ENCODE measurements around the gene WAPL.
A peak's percentile ranks its signal among the peaks of the same experiment; 100 is the strongest.
"Not testable (repeated sequence)": the region's sequence is repeated elsewhere in the genome, so short reads cannot be mapped to it uniquely, and the experiment has no call there.

WAPL gene, protein sequence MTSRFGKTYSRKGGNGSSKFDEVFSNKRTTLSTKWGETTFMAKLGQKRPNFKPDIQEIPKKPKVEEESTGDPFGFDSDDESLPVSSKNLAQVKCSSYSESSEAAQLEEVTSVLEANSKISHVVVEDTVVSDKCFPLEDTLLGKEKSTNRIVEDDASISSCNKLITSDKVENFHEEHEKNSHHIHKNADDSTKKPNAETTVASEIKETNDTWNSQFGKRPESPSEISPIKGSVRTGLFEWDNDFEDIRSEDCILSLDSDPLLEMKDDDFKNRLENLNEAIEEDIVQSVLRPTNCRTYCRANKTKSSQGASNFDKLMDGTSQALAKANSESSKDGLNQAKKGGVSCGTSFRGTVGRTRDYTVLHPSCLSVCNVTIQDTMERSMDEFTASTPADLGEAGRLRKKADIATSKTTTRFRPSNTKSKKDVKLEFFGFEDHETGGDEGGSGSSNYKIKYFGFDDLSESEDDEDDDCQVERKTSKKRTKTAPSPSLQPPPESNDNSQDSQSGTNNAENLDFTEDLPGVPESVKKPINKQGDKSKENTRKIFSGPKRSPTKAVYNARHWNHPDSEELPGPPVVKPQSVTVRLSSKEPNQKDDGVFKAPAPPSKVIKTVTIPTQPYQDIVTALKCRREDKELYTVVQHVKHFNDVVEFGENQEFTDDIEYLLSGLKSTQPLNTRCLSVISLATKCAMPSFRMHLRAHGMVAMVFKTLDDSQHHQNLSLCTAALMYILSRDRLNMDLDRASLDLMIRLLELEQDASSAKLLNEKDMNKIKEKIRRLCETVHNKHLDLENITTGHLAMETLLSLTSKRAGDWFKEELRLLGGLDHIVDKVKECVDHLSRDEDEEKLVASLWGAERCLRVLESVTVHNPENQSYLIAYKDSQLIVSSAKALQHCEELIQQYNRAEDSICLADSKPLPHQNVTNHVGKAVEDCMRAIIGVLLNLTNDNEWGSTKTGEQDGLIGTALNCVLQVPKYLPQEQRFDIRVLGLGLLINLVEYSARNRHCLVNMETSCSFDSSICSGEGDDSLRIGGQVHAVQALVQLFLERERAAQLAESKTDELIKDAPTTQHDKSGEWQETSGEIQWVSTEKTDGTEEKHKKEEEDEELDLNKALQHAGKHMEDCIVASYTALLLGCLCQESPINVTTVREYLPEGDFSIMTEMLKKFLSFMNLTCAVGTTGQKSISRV (N-terminal part only)

DNA sequence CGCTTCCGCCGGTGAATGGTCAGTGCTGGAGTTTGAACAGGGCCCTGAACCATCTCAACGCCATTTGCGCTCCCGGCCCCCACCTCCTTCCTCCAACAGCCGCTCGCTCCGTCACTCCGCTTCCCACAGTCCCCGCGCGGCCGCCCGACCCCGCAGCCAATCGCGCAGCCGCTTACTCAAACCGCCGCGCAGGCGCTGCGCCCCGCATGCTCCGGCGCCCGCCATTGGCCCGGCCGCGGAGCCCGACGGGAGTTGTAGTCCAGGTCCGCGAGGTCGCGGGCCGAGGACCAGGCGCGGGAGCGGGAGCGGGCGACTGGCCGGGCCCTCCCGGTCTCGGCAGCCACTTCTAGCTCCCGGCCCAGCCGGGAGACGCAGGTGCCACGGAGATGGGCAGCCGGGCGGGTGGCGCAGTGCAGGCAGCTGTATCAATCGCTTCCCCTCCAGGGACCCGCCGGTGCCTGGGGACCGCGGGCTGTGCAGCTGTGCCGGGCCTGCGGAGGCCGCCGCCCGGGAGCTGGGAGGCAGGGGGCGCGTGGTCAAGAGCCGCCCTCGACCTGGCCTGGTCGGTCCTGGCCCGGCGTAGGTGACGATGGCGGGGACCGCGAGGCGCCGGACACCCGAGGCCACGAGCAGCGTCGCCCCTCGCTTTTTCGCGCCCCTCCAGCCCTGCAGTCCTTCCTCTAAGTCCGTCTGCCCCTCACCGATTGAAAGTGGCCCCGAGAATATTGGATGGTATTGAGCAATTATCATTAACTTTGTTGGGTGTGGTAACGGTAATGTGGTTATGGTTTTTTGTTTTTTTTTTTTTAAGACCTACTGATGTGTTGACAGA is at the start of gene WAPL:
TSS of gene WAPL (minus strand) at position 115 of the 832 bp plus-strand sequence. CDS start 3,723 bp downstream, outside the sequence.
- peak; percentile 81 for DNase-seq

DNA sequence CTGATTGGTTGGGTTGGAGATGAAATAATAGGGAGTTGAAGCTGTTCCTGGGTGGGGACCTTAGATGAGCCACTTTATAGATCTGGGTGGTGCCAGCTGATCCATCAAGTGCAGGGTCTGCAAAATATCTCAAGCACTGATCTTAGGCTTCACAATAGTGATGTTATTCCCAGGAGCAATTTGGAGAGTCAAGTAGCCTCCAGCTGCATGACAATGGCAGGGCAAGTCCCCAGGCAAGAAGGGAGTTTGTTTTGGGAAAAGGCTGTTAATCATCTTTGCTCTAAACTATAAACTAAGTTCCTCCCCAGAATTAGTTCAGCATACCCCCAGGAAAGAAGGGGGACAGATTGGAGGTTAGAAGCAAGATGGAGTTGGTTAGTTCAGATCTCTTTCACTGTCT is 47.7 kb upstream of the WAPL start:
- DNase-seq = no peak

DNA sequence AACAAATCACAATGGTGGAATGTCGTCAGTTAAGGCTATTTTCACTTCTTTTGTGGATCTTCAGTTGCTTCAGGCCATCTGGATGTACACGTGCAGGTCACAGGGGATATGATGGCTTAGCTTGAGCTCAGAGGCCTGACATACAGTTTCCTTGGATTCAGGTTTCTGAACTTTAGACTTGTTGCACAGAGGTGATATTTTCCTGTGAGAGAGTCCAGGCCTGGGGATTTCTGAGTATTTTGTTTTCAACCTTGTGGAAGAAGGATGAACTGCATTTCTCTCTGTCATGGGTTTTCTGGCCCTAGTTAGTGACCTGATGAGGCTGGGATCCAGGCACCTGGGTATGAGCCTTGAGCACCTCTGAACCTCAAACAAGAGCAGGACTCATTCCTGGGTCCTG is 44.9 kb upstream of the WAPL start:
- DNase-seq = not testable (repeated sequence)

DNA sequence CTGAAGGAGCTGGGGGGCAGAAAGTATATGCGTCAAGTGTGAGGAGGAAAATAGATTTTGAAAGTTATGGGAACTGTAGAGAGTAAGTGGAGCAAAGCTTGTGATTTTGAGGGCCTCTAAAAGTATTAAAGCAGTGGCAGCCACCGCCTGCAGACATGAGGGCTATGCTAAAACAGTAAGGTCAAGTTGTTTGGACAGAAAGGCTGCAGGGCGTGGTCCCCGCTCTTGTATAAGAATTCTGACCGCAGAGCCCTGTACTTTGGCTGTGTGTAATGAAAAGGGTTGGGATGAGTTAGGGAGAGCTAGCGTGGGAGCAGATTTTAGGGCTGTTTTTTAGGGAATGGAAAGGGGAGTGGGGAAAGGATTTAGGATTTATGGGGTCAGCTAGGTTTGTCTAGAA is 41.7 kb upstream of the WAPL start:
- not testable (repeated sequence) for DNase-seq

DNA sequence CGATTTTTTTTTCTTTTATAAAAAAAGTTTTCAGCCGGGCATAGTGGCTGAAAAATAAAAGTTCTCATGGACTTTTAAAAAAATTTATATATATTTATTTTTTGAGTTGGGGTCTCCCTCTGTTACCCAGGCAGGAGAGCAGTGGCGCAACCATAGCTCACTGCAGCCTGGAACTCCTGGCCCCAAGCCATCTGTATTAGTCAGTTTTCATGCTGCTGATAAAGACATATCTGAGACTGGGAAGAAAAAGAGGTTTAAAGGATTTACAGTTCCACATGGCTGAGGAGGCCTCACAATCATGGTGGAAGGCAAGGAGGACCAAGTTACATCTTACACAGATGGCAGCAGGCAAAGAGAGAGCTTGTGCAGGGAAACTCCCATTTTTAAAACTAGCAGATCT is 37.1 kb upstream of the WAPL start:
- DNase-seq = not testable (repeated sequence)

DNA sequence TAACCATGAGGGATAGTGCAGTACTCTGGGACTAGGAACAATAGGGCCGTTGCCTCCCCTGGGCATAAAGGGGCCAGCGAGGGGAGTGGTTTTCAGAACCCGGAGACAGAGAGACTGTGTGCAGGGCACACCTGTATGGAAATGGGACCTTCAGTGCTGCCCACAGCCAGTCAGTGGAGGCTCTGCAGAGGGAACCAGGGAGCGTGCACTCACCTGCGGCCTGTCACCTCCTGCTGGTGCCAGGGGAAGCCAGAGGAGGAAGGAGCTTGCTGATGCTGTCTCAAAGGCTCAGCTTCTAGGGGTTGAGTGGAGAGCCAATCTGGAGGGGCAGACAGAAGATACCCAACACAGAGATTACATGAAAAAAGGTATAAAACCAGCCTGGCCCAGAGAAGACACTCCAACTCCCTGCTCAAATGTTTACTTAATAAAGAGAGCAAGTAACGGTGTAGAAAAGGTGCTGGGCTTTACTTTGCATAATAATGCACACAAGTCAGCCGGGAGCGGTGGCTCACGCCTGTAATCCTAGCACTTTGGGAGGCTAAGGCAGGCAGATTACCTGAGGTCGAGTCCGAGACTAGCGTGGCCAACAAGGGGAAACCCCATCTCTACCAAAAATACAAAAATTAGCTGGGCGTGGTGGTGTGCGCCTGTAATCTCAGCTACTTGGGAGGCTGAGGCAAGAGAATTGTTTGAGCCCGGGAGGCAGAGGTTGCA is 35.5 kb upstream of the WAPL start:
- DNase-seq = peak; percentile 59

DNA sequence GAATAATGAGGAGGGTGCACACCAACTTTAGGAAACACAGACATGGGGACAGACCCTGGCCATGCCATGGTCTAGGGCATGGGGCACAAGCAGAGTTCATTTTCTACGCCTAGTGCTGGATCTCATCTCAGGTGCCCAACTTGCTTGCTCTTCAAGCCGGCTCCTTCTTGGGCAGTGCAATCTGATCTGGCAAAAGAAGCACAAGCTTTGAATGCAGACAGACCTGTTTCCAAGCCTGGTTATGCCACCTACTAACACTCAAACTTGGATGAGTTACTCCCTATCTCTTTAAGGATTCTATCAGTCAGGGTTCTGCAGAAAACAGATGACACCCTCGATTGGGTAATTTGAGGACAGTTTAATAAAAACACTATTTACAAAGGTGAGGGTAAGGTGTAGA is 34.9 kb upstream of the WAPL start:
- DNase-seq = no peak

DNA sequence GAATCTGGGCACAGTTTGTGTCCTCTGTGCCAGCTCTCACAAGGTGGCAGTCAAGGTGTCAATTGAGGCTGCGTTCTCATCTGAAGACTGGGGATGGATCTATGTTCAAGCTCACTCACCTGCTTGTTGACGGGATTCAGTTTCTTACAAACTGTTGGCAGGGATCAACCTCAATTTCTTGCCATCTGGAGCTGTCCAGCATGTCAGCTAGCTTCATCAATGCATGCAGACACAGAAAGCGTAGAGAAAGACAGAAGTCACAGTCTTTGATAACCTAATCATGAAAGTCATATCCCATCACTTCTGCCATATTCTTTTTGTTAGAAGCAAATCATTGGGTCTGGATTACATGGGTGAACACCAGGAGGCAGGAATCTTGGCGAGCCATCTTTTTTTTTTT is 32.0 kb upstream of the WAPL start:
- no peak for DNase-seq

DNA sequence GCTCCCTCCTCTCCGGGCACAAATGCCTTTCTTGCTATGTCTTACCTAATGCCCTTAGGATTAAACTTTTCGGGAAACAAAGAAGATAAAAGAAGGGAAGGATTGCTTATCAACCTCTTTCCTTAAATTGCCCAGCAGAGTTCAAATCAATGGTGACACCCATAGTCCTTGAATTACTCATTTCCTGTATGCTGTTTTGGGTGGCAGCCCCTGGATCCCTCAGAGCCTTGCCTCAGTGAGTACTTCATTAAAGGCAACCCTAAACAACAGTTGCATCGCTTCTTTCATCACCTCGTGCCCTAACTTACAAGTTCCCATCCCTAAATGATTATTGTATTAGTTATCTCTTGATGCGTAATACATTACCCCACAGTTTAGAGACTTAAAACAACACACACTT is 31.6 kb upstream of the WAPL start:
- DNase-seq = no peak

DNA sequence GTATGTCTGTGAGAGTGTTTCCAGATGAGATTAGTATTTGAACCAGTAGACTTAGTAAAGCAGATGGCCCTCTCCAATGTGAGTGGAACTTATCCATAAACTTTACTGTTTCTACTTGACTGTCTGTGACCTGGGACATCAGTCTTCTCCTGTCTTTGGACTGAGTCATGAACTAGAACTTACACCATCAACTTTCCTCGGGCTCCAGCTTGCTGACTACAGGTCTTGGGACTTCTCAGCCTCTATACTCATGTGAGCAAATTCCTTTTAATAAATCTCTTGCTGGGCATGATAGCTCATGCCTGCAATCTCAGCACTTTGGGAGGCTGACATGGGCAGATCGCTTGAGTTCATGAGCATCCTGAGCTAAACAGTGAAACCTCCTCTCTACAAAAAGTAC is 25.7 kb upstream of the WAPL start:
- no peak for DNase-seq

DNA sequence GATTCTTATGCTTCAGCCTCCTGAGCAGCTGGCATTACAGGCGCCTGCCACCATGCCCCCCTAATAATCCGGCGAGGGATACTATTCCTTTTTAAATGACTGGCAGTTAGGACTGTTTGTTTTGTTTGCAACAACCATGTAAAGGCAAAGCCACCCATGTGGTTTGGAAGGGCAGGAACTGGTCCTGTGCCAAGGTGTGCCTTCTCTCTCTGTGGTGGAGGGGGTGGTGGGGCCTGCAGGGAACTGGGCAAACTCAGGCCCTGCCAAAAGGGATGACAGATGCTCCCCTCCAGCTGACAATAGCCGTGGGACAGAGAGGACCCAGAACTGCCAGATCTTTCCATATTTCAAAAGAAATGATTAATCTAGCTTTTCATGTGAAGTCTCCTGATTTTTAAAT is 23.5 kb upstream of the WAPL start:
- peak; percentile 37 for DNase-seq

DNA sequence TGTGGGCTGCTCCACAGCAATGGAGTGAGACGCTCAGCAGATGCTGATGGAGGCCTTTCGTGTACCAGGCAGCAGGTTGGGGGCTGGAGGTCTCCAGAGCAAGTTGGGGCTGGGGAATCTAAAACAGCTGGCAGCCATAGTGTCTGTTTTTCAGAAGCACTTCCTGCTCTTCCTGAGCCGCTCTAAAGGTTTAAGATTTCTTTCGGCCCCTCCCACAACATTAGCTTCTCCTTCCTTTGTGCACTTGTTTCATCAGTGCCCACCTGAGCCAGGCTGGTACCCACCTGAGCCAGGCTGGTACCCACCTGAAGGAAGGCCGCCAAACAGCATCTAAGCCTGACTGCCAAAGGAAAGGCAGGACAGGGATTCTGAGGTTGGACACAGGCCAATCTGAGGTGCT is 18.4 kb upstream of the WAPL start:
- no peak for DNase-seq

DNA sequence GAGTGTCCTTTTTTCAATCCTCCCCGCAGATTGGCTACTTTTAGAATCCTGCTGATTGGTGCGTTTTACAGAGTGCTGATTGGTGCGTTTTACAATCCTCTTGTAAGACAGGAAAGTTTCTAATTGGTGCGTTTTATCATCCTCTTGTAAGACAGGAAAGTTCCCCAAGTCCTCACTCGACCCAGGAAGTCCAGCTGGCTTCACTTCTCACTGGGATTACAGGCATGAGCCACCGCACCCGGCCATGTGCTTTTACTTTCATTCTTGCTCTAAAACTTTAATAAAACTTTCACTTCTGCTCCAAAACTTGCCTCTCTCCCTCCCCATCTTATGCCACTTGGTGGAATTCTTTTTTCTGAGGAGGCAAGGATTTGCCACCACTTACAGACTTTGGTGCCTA is 17.0 kb upstream of the WAPL start:
- DNase-seq = no peak

DNA sequence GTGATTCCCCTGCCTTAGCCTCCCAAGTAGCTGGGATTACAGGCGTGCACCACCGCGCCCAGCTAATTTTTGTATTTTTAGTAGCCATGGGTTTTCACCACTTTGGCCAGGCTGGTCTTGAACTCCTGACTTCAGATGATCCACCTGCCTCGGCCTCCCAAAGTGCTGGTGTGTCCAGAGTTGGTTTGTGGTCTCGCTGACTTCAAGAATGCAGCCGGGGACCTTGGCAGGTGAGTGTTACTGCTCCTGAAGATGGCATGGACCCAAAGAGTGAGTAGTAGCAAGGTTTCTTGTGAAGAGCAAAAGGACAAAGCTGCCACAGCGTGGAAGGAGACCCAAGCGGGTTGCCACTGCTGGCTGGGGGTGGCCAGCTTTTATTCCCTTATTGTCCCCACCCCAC is 16.4 kb upstream of the WAPL start:
- DNase-seq = not testable (repeated sequence)

DNA sequence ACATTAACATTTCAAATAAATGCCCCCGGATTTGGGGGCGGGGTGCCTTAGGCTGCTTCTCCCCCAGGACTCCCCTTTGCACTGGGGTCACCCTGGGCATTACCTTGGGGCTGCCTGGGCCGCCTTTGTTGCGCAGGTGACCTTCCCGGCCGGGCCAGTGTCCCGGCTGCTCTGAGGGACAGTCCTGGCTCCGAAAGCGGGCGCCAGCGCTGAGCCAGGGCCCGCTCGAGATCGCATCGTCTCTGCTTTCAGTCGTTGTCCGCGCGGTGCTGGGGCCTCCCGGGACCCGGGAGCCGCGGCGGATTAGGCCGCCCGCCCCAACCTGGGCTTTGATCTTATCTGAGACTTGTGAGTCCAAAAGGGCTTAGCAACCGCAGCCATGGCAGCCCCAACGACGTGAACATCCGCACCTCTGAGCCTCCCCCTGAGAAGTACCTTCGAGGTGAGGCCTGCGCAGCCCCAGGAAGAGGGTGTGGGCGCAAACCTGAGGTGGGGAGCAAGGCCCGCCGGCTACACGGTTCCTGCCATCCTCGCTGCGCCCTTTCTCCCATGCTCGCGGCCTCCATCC is 14.8 kb upstream of the WAPL start:
- DNase-seq = no peak

DNA sequence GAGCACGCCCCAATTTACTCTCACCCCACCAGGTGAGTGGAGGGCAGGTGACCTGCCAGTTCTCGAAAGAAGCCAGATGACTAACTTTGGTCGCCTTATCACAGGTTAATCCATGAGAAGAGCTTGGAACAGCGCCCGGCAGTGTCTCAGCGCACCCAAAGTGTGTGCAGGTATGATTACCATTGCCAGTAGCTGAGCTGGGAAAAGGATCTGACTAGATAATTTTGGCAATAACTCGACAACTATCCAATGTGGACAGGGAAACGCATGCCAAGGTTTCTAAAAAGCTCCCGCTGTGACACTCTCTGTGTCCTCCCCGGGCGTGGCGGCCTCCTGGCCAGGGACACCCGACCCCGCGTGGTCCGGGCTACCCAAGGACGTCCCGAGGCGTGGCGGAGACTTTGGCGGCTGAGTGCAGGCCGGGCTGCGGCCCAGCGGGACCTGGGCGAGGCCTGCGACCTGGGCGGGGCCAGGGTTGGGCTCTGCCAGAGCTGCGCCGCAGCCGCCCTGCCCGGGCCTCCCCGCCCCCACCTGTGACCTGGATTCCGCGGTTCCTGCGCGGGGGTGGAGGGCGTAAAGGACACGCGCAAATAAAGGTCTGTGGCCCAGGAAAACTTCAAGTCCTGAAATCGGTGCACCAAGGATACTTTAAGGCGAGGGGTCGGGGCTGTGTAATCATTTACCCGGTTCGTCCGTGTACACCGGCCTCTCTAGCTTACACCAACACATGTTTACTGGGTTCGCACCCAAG is 13.7 kb upstream of the WAPL start:
- peak; percentile 14 for DNase-seq

DNA sequence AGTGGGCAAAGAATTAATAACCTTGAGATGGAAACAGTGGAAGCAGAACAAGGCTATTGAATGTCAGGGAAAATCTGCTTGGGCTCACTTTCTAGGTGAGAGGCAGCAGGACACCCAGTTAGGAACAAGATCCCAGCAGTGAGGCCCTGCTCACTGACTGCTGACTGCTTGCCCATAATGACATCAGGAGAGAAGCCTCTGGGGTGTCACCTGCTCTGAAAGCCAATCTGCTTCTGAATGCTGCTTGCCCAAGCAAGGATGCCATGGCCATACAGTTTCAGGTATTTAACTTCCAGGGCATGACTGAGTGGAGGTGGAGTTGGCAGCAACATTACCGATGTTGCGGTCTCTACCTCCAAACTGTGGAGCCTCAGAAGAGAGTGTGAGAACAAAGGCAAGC is 11.7 kb upstream of the WAPL start:
- no peak for DNase-seq

DNA sequence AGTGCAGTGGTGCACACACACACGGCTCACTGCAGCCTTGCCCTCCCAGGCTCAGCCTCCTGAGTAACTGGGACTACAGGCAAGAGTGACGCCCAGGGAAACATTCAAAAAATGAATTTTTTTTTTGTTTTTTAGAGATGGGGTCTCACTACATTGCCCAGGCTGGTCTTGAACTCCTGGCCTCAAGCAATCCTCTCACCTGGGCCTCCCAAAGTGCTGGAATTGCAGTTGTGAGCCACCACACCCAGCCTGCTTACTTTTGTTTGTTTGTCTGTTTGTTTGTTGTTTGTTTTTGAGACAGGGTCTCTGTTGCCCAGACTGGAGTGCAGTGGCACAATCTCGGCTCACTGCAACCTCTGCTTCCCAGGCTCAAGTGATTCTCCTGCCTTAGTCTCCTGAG is 7.1 kb upstream of the WAPL start:
- not testable (repeated sequence) for DNase-seq

DNA sequence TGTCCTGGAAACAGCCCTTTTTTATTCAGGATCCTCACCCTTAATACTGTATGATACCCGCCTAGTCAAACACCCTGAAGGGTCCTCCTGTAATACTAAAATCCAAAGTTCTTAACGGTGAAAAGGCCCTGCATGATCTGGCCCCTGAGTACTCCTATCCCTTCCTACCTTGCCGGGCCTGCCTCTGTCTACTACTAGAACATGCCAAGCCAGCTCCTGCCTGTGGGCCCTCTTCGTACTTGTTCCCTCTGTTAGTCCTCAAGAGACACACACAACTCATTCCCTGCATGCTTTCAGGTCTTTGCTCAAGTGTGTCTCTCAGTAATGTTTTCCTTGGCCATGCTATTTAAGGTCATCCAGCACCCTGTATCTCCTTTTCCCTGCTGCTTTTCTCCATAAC is 5.0 kb upstream of the WAPL start:
- DNase-seq = no peak

DNA sequence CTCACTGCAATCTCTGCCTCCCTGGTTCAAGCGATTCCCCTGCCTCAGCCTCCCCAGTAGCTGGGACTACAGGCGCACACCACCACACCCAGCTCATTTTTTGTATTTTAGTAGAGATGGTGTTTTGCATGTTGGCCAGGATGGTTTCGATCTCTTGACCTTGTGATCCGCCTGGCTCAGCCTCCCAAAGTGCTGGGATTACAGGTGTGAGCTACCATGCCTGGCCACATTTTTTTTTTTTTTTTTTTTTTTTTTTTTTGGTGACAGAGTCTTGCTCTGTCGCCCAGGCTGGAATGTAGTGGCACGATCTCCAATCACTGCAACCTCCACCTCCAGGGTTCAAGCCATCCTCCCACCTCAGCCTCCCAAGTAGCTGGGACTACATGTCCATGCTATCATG is 4.1 kb upstream of the WAPL start:
- not testable (repeated sequence) for DNase-seq
